Upper lobe of right lung (tissue), 1 donor: ENCODE data around the gene GCHFR. TPM values are rescaled to one million over a fixed set of nuclear protein-coding genes. Genes with fewer than 3 reads are reported as not detected.

Experiments
- ATAC-seq: fragments of 200-7000 bp; cut with Tn5 transposase; one replicate; pipeline ENCODE4 v1.9.1; 2020; ENCODE audit warnings: mild to moderate bottlenecking, moderate library complexity
- DNase-seq: peaks from one replicate; pipeline ENCODE4 v3.0.0-alpha.2; 2020
- H3K27ac ChIP-seq: fragments of 200-600 bp; one replicate; pipeline ENCODE4 v1.8.0; 2022
- H3K27me3 ChIP-seq: fragments of 200-600 bp; one replicate; pipeline ENCODE4 v1.8.0; 2022; ENCODE audit warnings: mild to moderate bottlenecking
- H3K36me3 ChIP-seq: fragments of 200-600 bp; one replicate; pipeline ENCODE4 v1.8.0; 2022
- H3K4me1 ChIP-seq: fragments of 200-600 bp; one replicate; pipeline ENCODE4 v1.8.0; 2022
- H3K4me3 ChIP-seq: fragments of 200-600 bp; one replicate; pipeline ENCODE4 v1.8.0; 2022; ENCODE audit warnings: mild to moderate bottlenecking
- H3K9me3 ChIP-seq: fragments of 200-600 bp; one replicate; pipeline ENCODE4 v1.8.0; 2022
- intact Hi-C: fragments of 100-400 bp; cut with DNase I; formaldehyde crosslinking; loops from one replicate; pipeline ENCODE4 v1.11.0; 2022
- total RNA-seq: library from RNA; stranded (reverse); fragmentation: NEBNext Ultra II Directional; extraction: Animal tissue kit (Norgen Biotek cat#: 25700); gene quantifications from one replicate; pipeline ENCODE4 v1.2.1, GENCODE V29; 2021
- TF ChIP-seq, protein P1 (sequence below): fragments of 200-600 bp; IDR thresholded peaks from one replicate; pipeline ENCODE4 v1.8.0; 2022; ENCODE audit warnings: antibody characterized with exemption
- donor health status: DM: no; HTN: yes; CAD: no; lungs with severe emphysema.

Gene GCHFR
- total RNA-seq, 1 donor from 2014 or later = 55.2 TPM

DNA sequence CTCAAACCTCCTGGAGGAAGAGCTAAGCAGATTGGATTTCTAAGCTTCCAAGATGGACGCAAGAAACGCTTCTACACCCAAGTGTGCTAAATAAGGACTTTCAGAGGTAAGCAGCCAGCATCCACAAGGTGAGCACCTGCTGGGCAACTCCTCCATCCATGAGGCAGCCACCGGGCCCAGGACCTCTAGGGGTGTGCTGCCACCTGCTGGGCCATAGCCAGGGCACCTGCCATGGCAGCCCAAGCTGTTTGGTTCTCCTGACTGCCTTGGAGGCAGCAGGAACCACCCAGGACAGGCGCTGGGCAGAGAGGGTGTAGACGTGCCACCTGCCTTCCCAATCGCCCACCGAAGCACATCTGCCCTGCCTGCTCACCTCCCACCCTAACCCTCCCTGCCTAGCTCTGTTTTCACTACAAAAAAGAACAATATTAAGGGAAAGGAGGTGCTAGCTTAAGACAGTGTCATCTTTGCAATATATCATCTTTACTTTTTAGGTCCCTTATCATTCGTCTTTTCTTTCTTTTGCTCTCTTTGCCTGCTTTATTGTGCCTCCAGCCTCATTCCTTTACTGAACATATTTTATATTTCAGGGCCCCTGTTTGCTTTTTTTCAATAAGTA lies 18.9 kb downstream of the GCHFR start:
- intact Hi-C loops = no loop called here
- H3K27ac ChIP-seq = no peak overlapping the region

DNA sequence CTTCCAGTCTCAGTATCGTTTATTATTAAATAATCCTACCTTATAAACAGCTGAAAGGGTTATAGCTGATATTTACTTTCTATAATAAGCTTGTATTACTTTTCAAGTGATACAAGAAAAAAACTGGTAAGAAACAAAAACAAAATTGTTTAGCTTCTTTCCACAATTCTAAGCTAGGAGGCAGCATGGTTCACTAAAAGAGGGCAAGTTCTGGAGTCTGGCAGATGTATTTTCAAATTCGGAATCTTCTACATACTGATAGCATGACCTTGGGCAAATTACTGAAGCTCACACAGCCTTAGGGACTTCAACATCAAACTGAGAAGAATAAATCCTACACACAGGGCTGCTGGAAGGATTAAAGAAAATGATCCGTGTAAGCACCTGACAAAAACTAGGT lies 21.3 kb downstream of the GCHFR start:
- TF ChIP-seq, protein P1, sequence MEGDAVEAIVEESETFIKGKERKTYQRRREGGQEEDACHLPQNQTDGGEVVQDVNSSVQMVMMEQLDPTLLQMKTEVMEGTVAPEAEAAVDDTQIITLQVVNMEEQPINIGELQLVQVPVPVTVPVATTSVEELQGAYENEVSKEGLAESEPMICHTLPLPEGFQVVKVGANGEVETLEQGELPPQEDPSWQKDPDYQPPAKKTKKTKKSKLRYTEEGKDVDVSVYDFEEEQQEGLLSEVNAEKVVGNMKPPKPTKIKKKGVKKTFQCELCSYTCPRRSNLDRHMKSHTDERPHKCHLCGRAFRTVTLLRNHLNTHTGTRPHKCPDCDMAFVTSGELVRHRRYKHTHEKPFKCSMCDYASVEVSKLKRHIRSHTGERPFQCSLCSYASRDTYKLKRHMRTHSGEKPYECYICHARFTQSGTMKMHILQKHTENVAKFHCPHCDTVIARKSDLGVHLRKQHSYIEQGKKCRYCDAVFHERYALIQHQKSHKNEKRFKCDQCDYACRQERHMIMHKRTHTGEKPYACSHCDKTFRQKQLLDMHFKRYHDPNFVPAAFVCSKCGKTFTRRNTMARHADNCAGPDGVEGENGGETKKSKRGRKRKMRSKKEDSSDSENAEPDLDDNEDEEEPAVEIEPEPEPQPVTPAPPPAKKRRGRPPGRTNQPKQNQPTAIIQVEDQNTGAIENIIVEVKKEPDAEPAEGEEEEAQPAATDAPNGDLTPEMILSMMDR = no peak
- Histone ChIP-seq H3K9me3 (no peaks in the 10 kb centered on the region), H3K4me1 (peaks cover 17% of the 10 kb centered on the region), H3K36me3 (no peaks in the 10 kb centered on the region), H3K4me3 (no peak overlapping the region), H3K27ac (no peak overlapping the region), H3K27me3 (no peaks in the 10 kb centered on the region)
- ATAC-seq (no peak), DNase-seq (no peak)
- intact Hi-C loops = no loop called here

More for the DNA sequence above, 18.9 kb downstream of the GCHFR start:
- TF ChIP-seq, protein P1 = peak; percentile 76
- no peaks in the 10 kb centered on the region for H3K9me3 ChIP-seq
- no peak overlapping the region for H3K4me3 ChIP-seq
- peak; percentile 91 for DNase-seq
- ATAC-seq = peak; percentile 94
- peaks cover 12% of the 10 kb centered on the region for H3K4me1 ChIP-seq
- no peaks in the 10 kb centered on the region for H3K27me3 ChIP-seq
- H3K36me3 ChIP-seq = peaks cover 20% of the 10 kb centered on the region

DNA sequence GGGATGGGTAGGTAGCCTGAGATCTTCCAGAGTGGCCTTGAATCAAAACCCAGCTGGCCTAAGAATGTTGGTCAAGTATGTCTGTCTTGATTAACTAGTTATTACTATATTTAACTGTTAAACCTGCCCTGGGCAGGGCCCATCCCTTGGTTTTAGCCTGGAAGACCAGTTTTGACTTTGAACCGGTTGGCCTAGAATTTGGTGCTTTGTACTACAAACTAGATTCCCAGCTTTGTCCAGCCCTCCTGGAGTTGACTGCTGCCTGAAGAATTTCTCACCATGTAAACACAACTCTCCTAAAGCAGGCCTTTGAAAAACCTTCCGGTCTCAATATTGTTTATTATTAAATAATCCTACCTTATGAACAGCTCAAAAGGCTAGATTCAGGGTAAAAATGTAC lies 21.9 kb downstream of the GCHFR start:
- DNase-seq (no peak), ATAC-seq (no peak)
- Histone ChIP-seq H3K9me3 (no peaks in the 10 kb centered on the region), H3K27me3 (no peaks in the 10 kb centered on the region), H3K4me3 (no peak overlapping the region), H3K36me3 (no peaks in the 10 kb centered on the region), H3K27ac (no peak overlapping the region), H3K4me1 (peaks cover 17% of the 10 kb centered on the region)
- intact Hi-C loops = no loop called here
- TF ChIP-seq, protein P1 = no peak

DNA sequence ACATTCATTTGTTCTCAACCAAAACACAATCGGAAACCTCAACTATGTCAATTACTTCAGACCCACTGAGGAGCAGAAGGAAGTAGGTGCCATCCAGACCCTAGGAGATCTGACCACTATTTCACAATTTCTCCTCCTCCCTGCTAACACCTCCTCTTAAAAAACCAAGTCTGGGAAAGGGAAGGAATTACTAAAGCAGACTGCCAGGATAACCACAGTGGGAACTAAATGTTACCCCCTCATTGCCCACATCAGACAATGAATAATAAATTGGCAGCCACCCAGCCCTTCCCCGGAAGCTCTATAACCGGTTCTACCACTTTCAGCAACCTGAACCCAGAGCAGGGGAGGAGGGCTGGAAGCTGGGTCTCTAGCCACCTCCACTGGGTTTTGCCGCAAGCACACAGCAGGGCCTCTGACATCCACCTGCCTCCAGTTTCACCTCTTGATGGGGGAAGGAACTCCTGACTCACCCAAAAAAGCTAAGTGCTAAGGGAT lies 23.5 kb downstream of the GCHFR start:
- ATAC-seq = peak; percentile 79
- intact Hi-C loops = no loop called here

DNA sequence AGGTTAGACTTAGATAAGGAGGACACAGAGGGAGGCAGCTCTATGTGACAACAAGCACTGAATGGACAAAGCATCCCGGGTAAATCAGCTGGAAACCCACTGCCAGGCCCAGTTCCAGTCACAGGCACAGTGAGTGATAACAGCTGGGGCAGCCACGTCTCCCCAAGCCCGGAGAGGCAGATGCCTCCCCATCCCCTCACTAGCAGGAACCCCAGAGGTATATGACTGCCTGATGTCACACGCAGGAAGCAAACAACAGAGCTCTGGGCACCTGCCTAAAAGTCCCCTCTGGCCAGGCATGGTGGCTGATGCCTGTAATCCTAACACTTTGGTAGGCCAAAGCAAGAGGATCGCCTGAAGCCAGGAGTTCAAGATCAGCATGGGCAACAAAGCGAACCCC lies 24.1 kb downstream of the GCHFR start:
- H3K27me3 ChIP-seq = no peaks in the 10 kb centered on the region
- H3K27ac ChIP-seq = peak overlapping the region; percentile 69
- H3K36me3 ChIP-seq = peaks cover 13% of the 10 kb centered on the region
- no peaks in the 10 kb centered on the region for H3K9me3 ChIP-seq
- intact Hi-C loops = no loop called here
- TF ChIP-seq, protein P1 = no peak
- no peak for DNase-seq
- no peak for ATAC-seq
- H3K4me3 ChIP-seq = no peak overlapping the region
- peaks cover 17% of the 10 kb centered on the region for H3K4me1 ChIP-seq

More for the DNA sequence above, 23.5 kb downstream of the GCHFR start:
- no peaks in the 10 kb centered on the region for H3K9me3 ChIP-seq
- peaks cover 12% of the 10 kb centered on the region for H3K36me3 ChIP-seq
- peak overlapping the region; percentile 69 for H3K27ac ChIP-seq
- TF ChIP-seq, protein P1 = no peak
- no peak overlapping the region for H3K4me3 ChIP-seq
- H3K4me1 ChIP-seq = peaks cover 17% of the 10 kb centered on the region
- DNase-seq = peak; percentile 73
- H3K27me3 ChIP-seq = no peaks in the 10 kb centered on the region
